G401 (cell line): ENCODE results near the gene BTNL2. TPM values are rescaled to one million over a fixed set of nuclear protein-coding genes. Genes with fewer than 3 reads are reported as not detected.
"Not testable (repeated sequence)": the region's sequence is repeated elsewhere in the genome, so short reads cannot be mapped to it uniquely, and the experiment has no call there.

Experiments
- DNase-seq: peaks from one replicate; pipeline ENCODE4 v3.0.0-alpha.2; 2015; ENCODE audit warnings: low spot score
- in situ Hi-C: cut with HindIII; loops from 2 replicates; pipeline ENCODE4 v1.10.0; 2016; ENCODE audit warnings: low sequenced_read_pairs, mixed read lengths
- total RNA-seq: library from RNA; depleted of rRNA; stranded (reverse); fragments of >200 nt; shearing (Covaris generic); gene quantifications from 2 replicates; pipeline ENCODE4 v1.2.3, GENCODE V29; 2014; rRNA removed

BTNL2 gene, protein sequence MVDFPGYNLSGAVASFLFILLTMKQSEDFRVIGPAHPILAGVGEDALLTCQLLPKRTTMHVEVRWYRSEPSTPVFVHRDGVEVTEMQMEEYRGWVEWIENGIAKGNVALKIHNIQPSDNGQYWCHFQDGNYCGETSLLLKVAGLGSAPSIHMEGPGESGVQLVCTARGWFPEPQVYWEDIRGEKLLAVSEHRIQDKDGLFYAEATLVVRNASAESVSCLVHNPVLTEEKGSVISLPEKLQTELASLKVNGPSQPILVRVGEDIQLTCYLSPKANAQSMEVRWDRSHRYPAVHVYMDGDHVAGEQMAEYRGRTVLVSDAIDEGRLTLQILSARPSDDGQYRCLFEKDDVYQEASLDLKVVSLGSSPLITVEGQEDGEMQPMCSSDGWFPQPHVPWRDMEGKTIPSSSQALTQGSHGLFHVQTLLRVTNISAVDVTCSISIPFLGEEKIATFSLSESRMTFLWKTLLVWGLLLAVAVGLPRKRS
- not detected in 2 replicates for total RNA-seq

- in situ Hi-C loops, result no loop called here
These were observed at the start of gene BTNL2 for GRCh38 chr6:32406857-32407256. Gene BTNL2, minus strand, starts transcription at chr6:32407181. Its CDS starts 58 bp downstream, at chr6:32407123.

DNA sequence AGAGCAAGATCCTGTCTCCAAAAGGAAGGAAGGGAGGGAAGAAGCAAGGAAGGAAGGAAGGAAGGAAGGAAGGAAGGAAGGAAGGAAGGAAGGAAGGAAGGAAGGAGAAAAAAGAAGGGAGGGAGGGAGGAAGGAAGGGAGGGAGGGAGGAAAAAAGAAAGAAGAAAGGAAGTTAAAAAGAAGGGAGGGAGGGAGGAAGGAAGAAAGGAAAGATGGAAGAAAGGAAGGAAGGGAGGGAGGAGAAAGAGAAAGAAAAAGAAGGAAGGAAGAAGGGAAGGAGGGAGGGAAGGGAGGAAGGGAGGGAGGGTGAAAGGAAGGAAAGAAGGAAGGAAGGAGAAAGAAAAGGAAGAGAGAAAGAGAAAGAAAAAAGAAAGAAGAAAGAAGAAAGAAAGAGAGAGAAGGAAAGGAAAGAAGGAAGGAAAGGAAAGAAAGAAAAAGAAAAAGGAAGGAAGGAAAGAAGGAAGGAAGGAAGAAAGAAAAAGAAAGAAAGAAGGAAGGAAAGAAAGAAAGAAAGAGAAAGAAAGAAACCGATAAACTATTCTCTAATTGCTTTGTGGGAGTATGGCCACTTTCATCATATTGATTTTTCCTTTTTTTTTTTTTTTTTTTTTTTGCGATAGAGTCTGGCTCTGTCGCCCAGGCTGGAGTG is 42.2 kb upstream of the BTNL2 start:
- in situ Hi-C loops, result no loop called here
- DNase-seq, result no peak

More at GRCh38 chr6:32406857-32407256, at the start of gene BTNL2:
- no peak for DNase-seq

- in situ Hi-C loops, result no loop called here
- no peak for DNase-seq
These were observed 41.0 kb upstream of the BTNL2 start for GRCh38 chr6:32447932-32448331.

- in situ Hi-C loops, result no loop called here
- DNase-seq, result no peak
These were observed 38.4 kb upstream of the BTNL2 start for GRCh38 chr6:32445321-32445854.

DNA sequence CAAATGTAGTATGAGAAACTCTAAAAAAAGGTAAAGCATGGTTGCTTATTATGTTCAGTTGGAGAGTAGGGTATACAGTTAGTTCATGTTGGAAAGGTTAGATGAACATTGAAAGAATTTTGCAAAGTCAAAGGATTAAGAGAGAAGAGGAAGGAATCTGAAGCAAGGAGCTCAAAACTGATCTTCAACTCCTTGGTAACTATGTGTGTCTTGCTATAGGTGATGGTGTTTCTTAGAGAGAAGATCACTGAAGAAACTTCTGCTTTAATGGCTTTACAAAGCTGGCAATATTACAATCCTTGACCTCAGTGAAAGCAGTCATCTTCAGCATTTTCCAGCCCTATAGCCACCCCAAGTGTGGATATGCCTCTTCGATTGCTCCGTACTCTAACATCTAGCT is 37.5 kb upstream of the BTNL2 start:
- no peak for DNase-seq
- in situ Hi-C loops, result no loop called here

- in situ Hi-C loops, result no loop called here
- DNase-seq, result no peak
These were observed 36.1 kb upstream of the BTNL2 start for GRCh38 chr6:32442977-32443552.

- no peak for DNase-seq
- in situ Hi-C loops, result no loop called here
These were observed 35.3 kb upstream of the BTNL2 start for GRCh38 chr6:32442243-32442667.

DNA sequence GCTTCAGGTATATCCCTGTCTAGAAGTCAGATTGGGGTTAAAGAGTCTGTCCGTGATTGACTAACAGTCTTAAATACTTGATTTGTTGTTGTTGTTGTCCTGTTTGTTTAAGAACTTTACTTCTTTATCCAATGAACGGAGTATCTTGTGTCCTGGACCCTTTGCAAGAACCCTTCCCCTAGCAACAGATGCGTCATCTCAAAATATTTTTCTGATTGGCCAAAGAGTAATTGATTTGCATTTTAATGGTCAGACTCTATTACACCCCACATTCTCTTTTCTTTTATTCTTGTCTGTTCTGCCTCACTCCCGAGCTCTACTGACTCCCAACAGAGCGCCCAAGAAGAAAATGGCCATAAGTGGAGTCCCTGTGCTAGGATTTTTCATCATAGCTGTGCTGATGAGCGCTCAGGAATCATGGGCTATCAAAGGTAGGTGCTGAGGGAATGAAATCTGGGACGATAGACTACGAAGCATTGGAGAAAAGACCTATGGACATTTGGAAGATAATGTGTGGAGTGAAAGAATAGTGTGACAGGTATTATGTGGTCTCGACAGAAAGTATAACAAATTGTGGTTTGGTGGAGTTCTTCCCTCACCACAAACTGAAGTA is 32.7 kb upstream of the BTNL2 start, which contains the start of gene HLA-DRA:
Gene HLA-DRA (plus strand): TSS at position 286 of the 613 bp plus-strand sequence. CDS start 64 bp downstream, at position 350.
- peak; percentile 35 for DNase-seq
- in situ Hi-C loops, result no loop called here

GRCh38 chr6:32439139-32439538 is 32.2 kb upstream of the BTNL2 start:
- in situ Hi-C loops, result no loop called here
- DNase-seq, result no peak

GRCh38 chr6:32436995-32437836 is 30.2 kb upstream of the BTNL2 start:
- no peak for DNase-seq
- in situ Hi-C loops, result no loop called here

DNA sequence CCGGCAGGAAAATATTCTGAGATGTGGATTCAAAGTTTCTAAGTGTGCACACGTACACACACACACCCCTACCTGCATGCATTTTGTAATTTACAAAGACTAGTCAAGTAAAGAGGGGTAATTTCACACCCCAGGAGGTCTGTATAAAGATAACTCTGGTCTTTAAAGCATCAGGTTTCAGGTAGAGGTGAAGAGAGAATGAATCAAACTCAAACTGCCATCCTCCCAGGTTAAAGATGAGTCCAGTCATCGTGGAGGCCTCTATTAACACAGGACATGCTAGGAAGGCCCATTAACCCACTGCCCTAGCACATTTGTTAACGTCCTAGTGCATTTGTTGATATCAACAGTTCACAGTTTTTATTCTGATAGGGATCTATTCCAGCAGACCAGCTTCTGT is 29.2 kb upstream of the BTNL2 start:
- no peak for DNase-seq
- in situ Hi-C loops, result no loop called here

DNA sequence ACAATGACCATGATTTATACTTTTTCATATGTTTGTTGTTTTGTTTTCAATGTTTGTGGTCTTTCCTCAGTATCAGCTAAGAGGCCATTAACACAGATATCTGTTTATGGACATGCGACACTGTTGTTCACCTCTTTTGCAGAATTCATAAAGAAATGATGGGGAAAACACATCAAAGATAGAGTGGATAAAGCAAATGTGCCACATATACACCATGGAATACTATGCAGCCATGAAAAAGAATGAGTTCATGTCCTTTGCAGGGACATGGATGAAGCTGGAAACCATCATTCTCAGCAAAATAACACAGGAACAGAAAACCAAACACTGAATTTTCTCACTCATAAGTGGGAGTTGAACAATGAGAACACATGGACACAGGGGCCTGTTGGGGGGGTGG is 27.0 kb upstream of the BTNL2 start:
- in situ Hi-C loops, DNase-seq: not testable (repeated sequence)

- in situ Hi-C loops, result no loop called here
These were observed 25.1 kb upstream of the BTNL2 start for GRCh38 chr6:32432050-32432450.

DNA sequence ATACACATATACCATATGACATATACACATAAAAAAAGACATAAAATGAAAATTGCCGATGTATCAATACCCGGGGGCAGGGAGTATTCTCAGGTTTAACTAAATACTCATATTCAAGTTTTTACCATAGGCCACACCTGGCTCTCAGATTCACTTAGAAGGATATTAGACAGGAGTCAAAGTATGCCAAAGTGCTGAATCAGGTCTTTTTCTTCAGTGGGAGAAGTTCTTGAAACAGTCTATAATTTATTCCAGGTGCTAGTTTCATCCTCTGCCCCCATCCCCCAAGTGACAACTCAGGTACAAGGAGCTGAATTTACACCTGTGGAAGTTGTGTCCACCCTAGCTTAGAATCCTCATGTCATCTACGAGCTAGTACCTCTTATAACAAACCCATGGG is 24.2 kb upstream of the BTNL2 start:
- DNase-seq, result no peak
- in situ Hi-C loops, result no loop called here

More at GRCh38 chr6:32432050-32432450, 25.1 kb upstream of the BTNL2 start:
- DNase-seq, result peak; percentile 26

DNA sequence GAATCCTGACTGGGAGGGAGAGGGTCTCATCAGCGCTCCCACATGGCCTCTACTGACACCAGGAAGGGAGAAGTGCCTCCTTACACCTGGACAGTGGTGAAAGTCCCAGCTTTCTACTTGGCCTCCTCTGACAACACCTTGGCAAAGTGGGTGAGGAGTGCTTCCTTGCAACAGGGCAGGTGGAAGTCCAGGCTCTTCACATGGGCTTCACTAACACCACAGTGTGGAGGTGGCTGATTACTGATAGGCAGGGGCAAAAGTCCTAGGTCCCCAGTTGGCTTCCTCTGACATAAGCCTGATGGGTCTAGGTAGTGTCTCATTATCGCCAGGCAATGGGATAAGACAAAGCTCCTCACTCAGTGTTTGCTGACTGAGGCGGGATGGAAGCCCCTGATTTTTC is 23.2 kb upstream of the BTNL2 start:
- DNase-seq, result no peak
- in situ Hi-C loops, result no loop called here

- in situ Hi-C loops, result no loop called here
These were observed 21.0 kb upstream of the BTNL2 start for GRCh38 chr6:32427934-32428474.

GRCh38 chr6:32427218-32427617 is 20.2 kb upstream of the BTNL2 start:
- no peak for DNase-seq
- in situ Hi-C loops, result no loop called here

More at GRCh38 chr6:32427934-32428474, 21.0 kb upstream of the BTNL2 start:
- no peak for DNase-seq

DNA sequence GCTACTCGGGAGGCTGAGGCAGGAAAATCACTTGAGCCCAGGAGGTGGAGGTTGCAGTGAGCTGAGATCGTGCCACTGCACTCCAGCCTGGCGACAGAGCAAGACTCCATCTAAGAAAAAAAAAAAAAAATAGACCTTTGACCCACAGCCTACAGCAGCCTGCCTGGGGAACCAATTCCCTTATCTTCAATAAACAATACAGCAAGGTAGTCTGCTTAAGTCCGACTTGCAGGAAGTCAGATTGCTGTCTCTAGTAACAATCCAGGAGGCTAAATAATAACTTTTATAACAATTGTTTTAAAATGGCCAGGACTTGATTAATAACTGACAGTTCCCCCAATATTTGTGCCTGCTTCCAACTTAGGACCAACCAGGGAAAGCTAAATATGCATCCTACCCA is 19.4 kb upstream of the BTNL2 start:
- in situ Hi-C loops, result no loop called here
- DNase-seq, result no peak
